NB4 (cell line): ENCODE results near the gene FAHD1.

Source experiments
- CTCF ChIP-seq: IDR thresholded peaks from one replicate; pipeline ENCODE4 v1.5.1; 2012; ENCODE audit warnings: low read depth, low read length
- MAX ChIP-seq: IDR thresholded peaks from 2 replicates; pipeline ENCODE4 v1.6.1; 2011; ENCODE audit warnings: low read depth, low read length
- MYC ChIP-seq: IDR thresholded peaks from 2 replicates; pipeline ENCODE4 v1.6.1; 2011; ENCODE audit warnings: low read depth, low read length
- POLR2A ChIP-seq: IDR thresholded peaks from 2 replicates; pipeline ENCODE4 v1.6.1; 2011; ENCODE audit warnings: mild to moderate bottlenecking; ENCODE audit not compliant: insufficient read length; ENCODE audit errors: extremely low read depth

- TF ChIP-seq CTCF, result no peak
- peak; percentile 35 for TF ChIP-seq POLR2A
- peak; percentile 31; the same call in 1 of the 2 replicates for TF ChIP-seq MAX
- peak; percentile 50; the same call in 1 of the 2 replicates for TF ChIP-seq MYC
Measured at GRCh38 chr16:1782408-1783264, 44.4 kb upstream of the FAHD1 start, which contains the start of the genes NUBP2 and SPSB3.
